ENCODE data around the gene LPIN1. TPM values are rescaled to one million over a fixed set of nuclear protein-coding genes. Genes with fewer than 3 reads are reported as not detected.
A peak's percentile ranks its signal among the peaks of the same experiment; 100 is the strongest.

The LPIN1 gene
- total and polyA plus RNA-seq, 2 of the 13 experiments (the other 11 are each of a cell fraction or from before 2014, with no cell fraction given), result 9.7 to 19.4 TPM

GRCh38 chr2:11745613-11746375 is 638 bp upstream of the LPIN1 start (continued):
- no peak for TF ChIP-seq TEF (CRISPR knock-in tag; IDR thresholded peaks at IDR 0.05)
- TF ChIP-seq SMYD3 (CRISPR knock-in tag; IDR thresholded peaks at IDR 0.05), result no peak
- no peak for TF ChIP-seq SRSF1 (optimal IDR thresholded peaks at IDR 0.05; ENCODE audit: low read depth, low read length)
- TF ChIP-seq ZBTB2 (CRISPR knock-in tag; IDR thresholded peaks at IDR 0.05; ENCODE audit: low read depth), result no peak; the same call in 1 of the 2 replicates
- 0 out of 2 replicates have a peak, but pooled peaks have one; percentile 26 for TF ChIP-seq NFYB (CRISPR knock-in tag; IDR thresholded peaks at IDR 0.05)
- no peak for TF ChIP-seq ARNT (IDR thresholded peaks at IDR 0.05)
- TF ChIP-seq FOXO1 (CRISPR knock-in tag; IDR thresholded peaks at IDR 0.05), result no peak
- TF ChIP-seq KLF11 (CRISPR knock-in tag; IDR thresholded peaks at IDR 0.05), result 0 out of 2 replicates have a peak, but pooled peaks have one; percentile 41
- TF ChIP-seq YY1 (IDR thresholded peaks at IDR 0.05; ENCODE audit: insufficient read depth, insufficient replicate concordance, low read depth, low read length), result no peak
- TF ChIP-seq, protein P1, sequence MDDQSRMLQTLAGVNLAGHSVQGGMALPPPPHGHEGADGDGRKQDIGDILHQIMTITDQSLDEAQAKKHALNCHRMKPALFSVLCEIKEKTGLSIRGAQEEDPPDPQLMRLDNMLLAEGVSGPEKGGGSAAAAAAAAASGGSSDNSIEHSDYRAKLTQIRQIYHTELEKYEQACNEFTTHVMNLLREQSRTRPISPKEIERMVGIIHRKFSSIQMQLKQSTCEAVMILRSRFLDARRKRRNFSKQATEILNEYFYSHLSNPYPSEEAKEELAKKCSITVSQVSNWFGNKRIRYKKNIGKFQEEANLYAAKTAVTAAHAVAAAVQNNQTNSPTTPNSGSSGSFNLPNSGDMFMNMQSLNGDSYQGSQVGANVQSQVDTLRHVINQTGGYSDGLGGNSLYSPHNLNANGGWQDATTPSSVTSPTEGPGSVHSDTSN (CRISPR knock-in tag; IDR thresholded peaks at IDR 0.05; ENCODE audit: borderline replicate concordance), result no peak
- 0 out of 2 replicates have a peak, but pooled peaks have one; percentile 1 for TF ChIP-seq KLF6 (CRISPR knock-in tag; IDR thresholded peaks at IDR 0.05)
- TF ChIP-seq ZNF574 (CRISPR knock-in tag; IDR thresholded peaks at IDR 0.05), result no peak
- TF ChIP-seq HDAC1 (CRISPR knock-in tag; IDR thresholded peaks at IDR 0.05), result peak; percentile 31; the same call in 1 of the 2 replicates
- no peak for TF ChIP-seq LCORL (IDR thresholded peaks at IDR 0.05)
- no peak for TF ChIP-seq LCORL (CRISPR knock-in tag; IDR thresholded peaks at IDR 0.05)
- TF ChIP-seq ZNF615 (CRISPR knock-in tag; IDR thresholded peaks at IDR 0.05; ENCODE audit: borderline replicate concordance), result no peak
- TF ChIP-seq ZNF768 (CRISPR knock-in tag; IDR thresholded peaks at IDR 0.05), result 0 out of 2 replicates have a peak, but pooled peaks have one; percentile 1
- TF ChIP-seq ZNF83 (CRISPR knock-in tag; IDR thresholded peaks at IDR 0.05; ENCODE audit: borderline replicate concordance), result no peak
- TF ChIP-seq, protein P2, sequence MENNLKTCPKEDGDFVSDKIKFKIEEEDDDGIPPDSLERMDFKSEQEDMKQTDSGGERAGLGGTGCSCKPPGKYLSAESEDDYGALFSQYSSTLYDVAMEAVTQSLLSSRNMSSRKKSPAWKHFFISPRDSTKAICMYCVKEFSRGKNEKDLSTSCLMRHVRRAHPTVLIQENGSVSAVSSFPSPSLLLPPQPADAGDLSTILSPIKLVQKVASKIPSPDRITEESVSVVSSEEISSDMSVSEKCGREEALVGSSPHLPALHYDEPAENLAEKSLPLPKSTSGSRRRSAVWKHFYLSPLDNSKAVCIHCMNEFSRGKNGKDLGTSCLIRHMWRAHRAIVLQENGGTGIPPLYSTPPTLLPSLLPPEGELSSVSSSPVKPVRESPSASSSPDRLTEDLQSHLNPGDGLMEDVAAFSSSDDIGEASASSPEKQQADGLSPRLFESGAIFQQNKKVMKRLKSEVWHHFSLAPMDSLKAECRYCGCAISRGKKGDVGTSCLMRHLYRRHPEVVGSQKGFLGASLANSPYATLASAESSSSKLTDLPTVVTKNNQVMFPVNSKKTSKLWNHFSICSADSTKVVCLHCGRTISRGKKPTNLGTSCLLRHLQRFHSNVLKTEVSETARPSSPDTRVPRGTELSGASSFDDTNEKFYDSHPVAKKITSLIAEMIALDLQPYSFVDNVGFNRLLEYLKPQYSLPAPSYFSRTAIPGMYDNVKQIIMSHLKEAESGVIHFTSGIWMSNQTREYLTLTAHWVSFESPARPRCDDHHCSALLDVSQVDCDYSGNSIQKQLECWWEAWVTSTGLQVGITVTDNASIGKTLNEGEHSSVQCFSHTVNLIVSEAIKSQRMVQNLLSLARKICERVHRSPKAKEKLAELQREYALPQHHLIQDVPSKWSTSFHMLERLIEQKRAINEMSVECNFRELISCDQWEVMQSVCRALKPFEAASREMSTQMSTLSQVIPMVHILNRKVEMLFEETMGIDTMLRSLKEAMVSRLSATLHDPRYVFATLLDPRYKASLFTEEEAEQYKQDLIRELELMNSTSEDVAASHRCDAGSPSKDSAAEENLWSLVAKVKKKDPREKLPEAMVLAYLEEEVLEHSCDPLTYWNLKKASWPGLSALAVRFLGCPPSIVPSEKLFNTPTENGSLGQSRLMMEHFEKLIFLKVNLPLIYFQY (CRISPR knock-in tag; IDR thresholded peaks at IDR 0.05; ENCODE audit: borderline replicate concordance), result no peak
